IMR-90 (cell line): ENCODE data around the gene PCAT6. TPM values are rescaled to one million over a fixed set of nuclear protein-coding genes. Genes with fewer than 3 reads are reported as not detected.

Experiments
- ATAC-seq: fragments of 200-7000 bp; cut with Tn5 transposase; 2 replicates; pipeline ENCODE4 v1.9.1; 2020; ENCODE audit warnings: low read depth, mild to moderate bottlenecking, moderate library complexity
- BruUV-seq: library from RNA; stranded (reverse); fragments of 400-500 nt; replicated peaks from 2 replicates; lab custom pipeline; 2021; lab: Mats Ljungman, UMichigan
- CTCF ChIA-PET: fragments of 300-600 bp; formaldehyde crosslinking; extraction: SDS; loops from one replicate; lab custom pipeline; 2021; ENCODE audit warnings: antibody characterized with exemption; lab: Yijun Ruan, JAX
- POLR2A ChIA-PET: fragments of 300-600 bp; sonication (Branson Sonifier 250); formaldehyde crosslinking; loops from one replicate; lab custom pipeline; 2022; ENCODE audit warnings: antibody characterized with exemption; ENCODE audit not compliant: unreplicated experiment; lab: Charles Lee
- DNase-seq: peaks from one replicate; pipeline ENCODE4 v3.0.0; 2013
- H2AFZ ChIP-seq: replicated peaks from 2 replicates; pipeline ENCODE3; 2013; ENCODE audit warnings: low read length, mild to moderate bottlenecking; ENCODE audit not compliant: poor library complexity
- H2AK5ac ChIP-seq: 2 replicates; pipeline ENCODE4 v1.6.1; 2013; ENCODE audit warnings: low read depth, low read length, inconsistent platforms
- H2AK9ac ChIP-seq: replicated peaks from 2 replicates; pipeline ENCODE3; 2013; ENCODE audit warnings: mild to moderate bottlenecking, low read depth, low read length, moderate library complexity; ENCODE audit not compliant: poor library complexity
- H2BK120ac ChIP-seq: 2 replicates; pipeline ENCODE4 v1.6.1; 2013; ENCODE audit warnings: low read depth, low read length, inconsistent platforms
- H2BK15ac ChIP-seq: 3 replicates; pipeline ENCODE4 v1.6.1; 2013; ENCODE audit warnings: low read depth, low read length, inconsistent platforms
- H2BK20ac ChIP-seq: 2 replicates; pipeline ENCODE4 v1.6.1; 2013; ENCODE audit warnings: low read depth, mild to moderate bottlenecking, inconsistent platforms, low read length, moderate library complexity
- H2BK5ac ChIP-seq: 2 replicates; pipeline ENCODE4 v1.6.1; 2013; ENCODE audit warnings: mild to moderate bottlenecking, low read depth, low read length, inconsistent platforms; ENCODE audit not compliant: poor library complexity, severe bottlenecking
- H3K14ac ChIP-seq: replicated peaks from 2 replicates; pipeline ENCODE4 v1.6.1; 2013; ENCODE audit warnings: low read depth, low read length, inconsistent platforms
- H3K18ac ChIP-seq: 2 replicates; pipeline ENCODE4 v1.6.1; 2013; ENCODE audit warnings: low read depth, low read length, control low read depth
- H3K23ac ChIP-seq: 2 replicates; pipeline ENCODE4 v1.6.1; 2013; ENCODE audit warnings: low read depth, low read length, inconsistent platforms
- H3K27ac ChIP-seq: 2 replicates; pipeline ENCODE4 v1.5.1; 2013; ENCODE audit warnings: mild to moderate bottlenecking, control low read depth, low read length; ENCODE audit not compliant: insufficient read depth
- H3K27me3 ChIP-seq: 2 replicates; pipeline ENCODE4 v1.6.1; 2013; ENCODE audit warnings: low read length; ENCODE audit not compliant: control insufficient read depth, insufficient read depth
- H3K36me3 ChIP-seq: 2 replicates; pipeline ENCODE4 v1.6.1; 2013; ENCODE audit warnings: low read length, mixed read lengths; ENCODE audit not compliant: control insufficient read depth, insufficient read depth
- H3K4ac ChIP-seq: 2 replicates; pipeline ENCODE4 v1.6.1; 2013; ENCODE audit warnings: low read depth, low read length, inconsistent platforms
- H3K4me1 ChIP-seq: 2 replicates; pipeline ENCODE4 v1.6.1; 2013; ENCODE audit warnings: low read length, mixed read lengths; ENCODE audit not compliant: control insufficient read depth, insufficient read depth
- H3K4me2 ChIP-seq: 2 replicates; pipeline ENCODE4 v1.6.1; 2013; ENCODE audit warnings: low read depth, mild to moderate bottlenecking, control low read depth, low read length, moderate library complexity
- H3K4me3 ChIP-seq: 2 replicates; pipeline ENCODE4 v1.5.1; 2013; ENCODE audit warnings: low read depth, mild to moderate bottlenecking, control low read depth, low read length, moderate library complexity; ENCODE audit not compliant: insufficient read depth
- H3K56ac ChIP-seq: 2 replicates; pipeline ENCODE4 v1.6.1; 2013; ENCODE audit warnings: low read length, inconsistent platforms; ENCODE audit not compliant: insufficient read depth; ENCODE audit errors: extremely low read depth
- H3K79me1 ChIP-seq, 2 experiments: 2 replicates each; pipeline ENCODE4 v1.6.1; 2013; ENCODE audit warnings: low read length in 2 of 2, inconsistent platforms in 1 of 2, low read depth in 1 of 2
- H3K9ac ChIP-seq: 2 replicates; pipeline ENCODE4 v1.6.1; 2013; ENCODE audit warnings: low read depth, low read length, control low read depth
- H3K9me1 ChIP-seq: 2 replicates; pipeline ENCODE4 v1.6.1; 2013; ENCODE audit warnings: low read length, inconsistent platforms; ENCODE audit not compliant: insufficient read depth
- H3K9me3 ChIP-seq: 2 replicates; pipeline ENCODE4 v1.6.1; 2013; ENCODE audit warnings: low read length; ENCODE audit not compliant: control insufficient read depth, insufficient read depth
- H4K20me1 ChIP-seq: 2 replicates; pipeline ENCODE4 v1.6.1; 2013; ENCODE audit warnings: low read length, inconsistent platforms; ENCODE audit not compliant: insufficient read depth
- H4K5ac ChIP-seq: 2 replicates; pipeline ENCODE4 v1.6.1; 2013; ENCODE audit warnings: mild to moderate bottlenecking, low read depth, low read length, control low read depth
- H4K8ac ChIP-seq, 2 experiments: 2 replicates each; pipeline ENCODE4 v1.6.1; 2013; ENCODE audit warnings: low read depth in 2 of 2, low read length in 2 of 2, control low read depth in 1 of 2, inconsistent platforms in 1 of 2
- H4K91ac ChIP-seq: 2 replicates; pipeline ENCODE4 v1.6.1; 2013; ENCODE audit warnings: low read depth, low read length, inconsistent platforms; ENCODE audit not compliant: insufficient read depth
- BHLHE40 ChIP-seq: fragments of 150-350 bp; IDR thresholded peaks from 2 replicates; pipeline ENCODE4 v1.6.1; 2016; ENCODE audit warnings: mild to moderate bottlenecking, low read depth, low read length
- CHD1 ChIP-seq: IDR thresholded peaks from 2 replicates; pipeline ENCODE4 v1.6.1; 2012; ENCODE audit warnings: low read depth, low read length, improper control_type of control experiment
- CTCF ChIP-seq: conservative IDR thresholded peaks from 2 replicates; pipeline ENCODE4 v1.5.1; 2012; ENCODE audit warnings: mild to moderate bottlenecking, low read depth, low read length, improper control_type of control experiment
- MAFK ChIP-seq: IDR thresholded peaks from 2 replicates; pipeline ENCODE4 v1.6.1; 2012; ENCODE audit warnings: low read depth, low read length, improper control_type of control experiment
- MAZ ChIP-seq: IDR thresholded peaks from 2 replicates; pipeline ENCODE4 v1.6.1; 2012; ENCODE audit warnings: low read depth, mild to moderate bottlenecking, low read length, improper control_type of control experiment, moderate library complexity, borderline replicate concordance
- MXI1 ChIP-seq: IDR thresholded peaks from 2 replicates; pipeline ENCODE4 v1.6.1; 2012; ENCODE audit warnings: low read depth, mild to moderate bottlenecking, low read length, moderate library complexity, borderline replicate concordance
- NFE2L2 ChIP-seq: fragments of 150-350 bp; IDR thresholded peaks from 2 replicates; pipeline ENCODE4 v1.6.1; 2016; ENCODE audit warnings: low read depth, mild to moderate bottlenecking, low read length
- POLR2A ChIP-seq: IDR thresholded peaks from 2 replicates; pipeline ENCODE4 v1.6.1; 2012; ENCODE audit warnings: mild to moderate bottlenecking, low read depth, low read length
- RAD21 ChIP-seq: IDR thresholded peaks from 2 replicates; pipeline ENCODE4 v1.6.1; 2012; ENCODE audit warnings: low read length, improper control_type of control experiment
- RCOR1 ChIP-seq: IDR thresholded peaks from 2 replicates; pipeline ENCODE4 v1.6.1; 2012; ENCODE audit warnings: mild to moderate bottlenecking, low read length, improper control_type of control experiment; ENCODE audit not compliant: insufficient replicate concordance
- SMC3 ChIP-seq: fragments of 150-350 bp; IDR thresholded peaks from 2 replicates; pipeline ENCODE4 v1.6.1; 2016; ENCODE audit warnings: low read depth, mild to moderate bottlenecking, antibody characterized with exemption, low read length, moderate library complexity
- WGBS, 2 experiments: methylation state at CpG; one replicate each; pipeline versions ENCODE4 v1.1.5 to v1.1.7; 2013; ENCODE audit warnings: missing lambda C conversion rate in 2 of 2; ENCODE audit not compliant: insufficient read length in 1 of 2; ENCODE audit errors: extremely low coverage in 2 of 2; 5-methylcytosine and 5-hydroxymethylcytosine counted together
- dilution Hi-C: fragments of 300-500 bp; cut with HindIII; formaldehyde crosslinking; loops from one replicate; pipeline ENCODE4 v1.14.3; 2018; ENCODE audit warnings: low sequenced_read_pairs; ENCODE audit not compliant: unreplicated experiment
- in situ Hi-C: fragments of 300-500 bp; cut with MboI; formaldehyde crosslinking; loops from 3 replicates; pipeline ENCODE4 v1.14.3; 2019; ENCODE audit warnings: low sequenced_read_pairs, inconsistent platforms, mixed read lengths
- intact Hi-C: fragments of 100-400 bp; cut with micrococcal nuclease; formaldehyde crosslinking; loops from 2 replicates; pipeline ENCODE4 v1.10.0; 2022
- polyA plus RNA-seq, 3 experiments: library from polyadenylated mRNA; depleted of rRNA; stranded (reverse); fragments of >200 nt; gene quantifications; 2 replicates each; pipeline ENCODE4 v1.2.3, GENCODE V29; 2012; ENCODE audit warnings: low replicate concordance in 1 of 3
- total RNA-seq: library from RNA; depleted of rRNA; stranded (reverse); fragments of >200 nt; gene quantifications from 2 replicates; pipeline ENCODE4 v1.2.3, GENCODE V29; 2012
- TF ChIP-seq, protein P1 (sequence below): fragments of 150-350 bp; IDR thresholded peaks from 2 replicates; pipeline ENCODE4 v1.6.1; 2016; ENCODE audit warnings: low read depth, mild to moderate bottlenecking, low read length, moderate library complexity, borderline replicate concordance
- TF ChIP-seq, protein P2 (sequence below): fragments of 150-350 bp; IDR thresholded peaks from 2 replicates; pipeline ENCODE4 v1.6.1; 2017; ENCODE audit warnings: mild to moderate bottlenecking, antibody characterized with exemption, low read length, low read depth

PCAT6 gene
- total and polyA plus RNA-seq, 2 of the 4 experiments (the other 2 are of a cell fraction): 5.8 TPM; not detected in 1

GRCh38 chr1:202770135-202770534, 40.6 kb upstream of the PCAT6 start (continued):
- TF ChIP-seq, protein P1, sequence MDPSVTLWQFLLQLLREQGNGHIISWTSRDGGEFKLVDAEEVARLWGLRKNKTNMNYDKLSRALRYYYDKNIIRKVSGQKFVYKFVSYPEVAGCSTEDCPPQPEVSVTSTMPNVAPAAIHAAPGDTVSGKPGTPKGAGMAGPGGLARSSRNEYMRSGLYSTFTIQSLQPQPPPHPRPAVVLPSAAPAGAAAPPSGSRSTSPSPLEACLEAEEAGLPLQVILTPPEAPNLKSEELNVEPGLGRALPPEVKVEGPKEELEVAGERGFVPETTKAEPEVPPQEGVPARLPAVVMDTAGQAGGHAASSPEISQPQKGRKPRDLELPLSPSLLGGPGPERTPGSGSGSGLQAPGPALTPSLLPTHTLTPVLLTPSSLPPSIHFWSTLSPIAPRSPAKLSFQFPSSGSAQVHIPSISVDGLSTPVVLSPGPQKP: no peak
- no peak for TF ChIP-seq MAFK

- WGBS, 2 experiments: no CpG with 5 or more reads among the region's 4 CpGs
- Histone ChIP-seq H4K5ac (no peak overlapping the region; the same call in 1 of the 2 replicates), H2BK5ac (no peak overlapping the region), H3K14ac (no peak overlapping the region), H3K4me3 (no peak overlapping the region), H3K23ac (no peak overlapping the region), H2AFZ (no peak overlapping the region), H3K79me1 (peaks cover 12 to 70% of the 10 kb centered on the region in 2 experiments), H2AK5ac (no peak overlapping the region), H3K27ac (no peak overlapping the region), H3K18ac (no peak overlapping the region), H2BK15ac (no peak overlapping the region), H3K9ac (no peak overlapping the region), H2AK9ac (no peak overlapping the region), H2BK20ac (no peak overlapping the region), H3K56ac (no peak overlapping the region), H4K91ac (no peak overlapping the region), H4K20me1 (peaks cover 94% of the 10 kb centered on the region), H3K27me3 (no peaks in the 10 kb centered on the region), H3K4me1 (0 out of 2 replicates have a peak, but pooled peaks cover 1% of the 10 kb centered on the region), H3K36me3 (peaks cover 6% of the 10 kb centered on the region), H3K4me2 (no peak overlapping the region), H4K8ac (no peak overlapping the region), H3K9me1 (peaks cover 3% of the 10 kb centered on the region; the same call in 1 of the 2 replicates), H3K9me3 (no peaks in the 10 kb centered on the region), H3K4ac (no peak overlapping the region), H2BK120ac (no peak overlapping the region)
- dilution Hi-C loops: no loop called here
- ChIA-PET CTCF (interaction anchor here (1.2 to 1.8 kb wide), 3 partner anchors 8 to 29 kb away, joined by 3 to 5 read pairs (median 4); partner anchors contain the start of gene PCAT6), POLR2A (no interaction called here)
- no peak for DNase-seq
- in situ Hi-C loops: no loop called here
- no peak for ATAC-seq
- TF ChIP-seq POLR2A (no peak), CTCF (no peak), SMC3 (no peak), NFE2L2 (no peak), MAZ (no peak), MXI1 (no peak), BHLHE40 (no peak), RAD21 (no peak), CHD1 (no peak), RCOR1 (no peak)
- TF ChIP-seq, protein P2, sequence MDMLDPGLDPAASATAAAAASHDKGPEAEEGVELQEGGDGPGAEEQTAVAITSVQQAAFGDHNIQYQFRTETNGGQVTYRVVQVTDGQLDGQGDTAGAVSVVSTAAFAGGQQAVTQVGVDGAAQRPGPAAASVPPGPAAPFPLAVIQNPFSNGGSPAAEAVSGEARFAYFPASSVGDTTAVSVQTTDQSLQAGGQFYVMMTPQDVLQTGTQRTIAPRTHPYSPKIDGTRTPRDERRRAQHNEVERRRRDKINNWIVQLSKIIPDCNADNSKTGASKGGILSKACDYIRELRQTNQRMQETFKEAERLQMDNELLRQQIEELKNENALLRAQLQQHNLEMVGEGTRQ: no peak
- intact Hi-C loops: no loop called here
- no TSS peak for BruUV-seq
Measured at GRCh38 chr1:202781180-202781579, 29.6 kb upstream of the PCAT6 start.
